IPS-15b (cell line): Measurements from ENCODE around the gene SLC35F3.

Experiments used
- H3K27me3 ChIP-seq: one replicate; pipeline ENCODE4 v1.6.1; 2013; ENCODE audit warnings: low read length; ENCODE audit not compliant: control insufficient read depth, insufficient read depth
- H3K36me3 ChIP-seq: one replicate; pipeline ENCODE4 v1.6.1; 2013; ENCODE audit warnings: low read length; ENCODE audit not compliant: control insufficient read depth, insufficient read depth
- H3K4me1 ChIP-seq: one replicate; pipeline ENCODE4 v1.6.1; 2013; ENCODE audit warnings: mild to moderate bottlenecking, low read length; ENCODE audit not compliant: control insufficient read depth, insufficient read depth
- H3K4me3 ChIP-seq: one replicate; pipeline ENCODE4 v1.5.1; 2013; ENCODE audit warnings: low read depth, low read length
- H3K9ac ChIP-seq: one replicate; pipeline ENCODE4 v1.6.1; 2013; ENCODE audit warnings: low read depth, mild to moderate bottlenecking, low read length
- H3K9me3 ChIP-seq: one replicate; pipeline ENCODE4 v1.6.1; 2013; ENCODE audit warnings: mild to moderate bottlenecking, low read length; ENCODE audit not compliant: control insufficient read depth, insufficient read depth

SLC35F3 gene

GRCh38 chr1:233975486-233975885, 71.0 kb downstream of the SLC35F3 start:
- Histone ChIP-seq H3K4me1 (no peaks in the 10 kb centered on the region), H3K9ac (no peak overlapping the region), H3K36me3 (no peaks in the 10 kb centered on the region), H3K4me3 (no peak overlapping the region), H3K27me3 (no peaks in the 10 kb centered on the region), H3K9me3 (no peaks in the 10 kb centered on the region)

DNA sequence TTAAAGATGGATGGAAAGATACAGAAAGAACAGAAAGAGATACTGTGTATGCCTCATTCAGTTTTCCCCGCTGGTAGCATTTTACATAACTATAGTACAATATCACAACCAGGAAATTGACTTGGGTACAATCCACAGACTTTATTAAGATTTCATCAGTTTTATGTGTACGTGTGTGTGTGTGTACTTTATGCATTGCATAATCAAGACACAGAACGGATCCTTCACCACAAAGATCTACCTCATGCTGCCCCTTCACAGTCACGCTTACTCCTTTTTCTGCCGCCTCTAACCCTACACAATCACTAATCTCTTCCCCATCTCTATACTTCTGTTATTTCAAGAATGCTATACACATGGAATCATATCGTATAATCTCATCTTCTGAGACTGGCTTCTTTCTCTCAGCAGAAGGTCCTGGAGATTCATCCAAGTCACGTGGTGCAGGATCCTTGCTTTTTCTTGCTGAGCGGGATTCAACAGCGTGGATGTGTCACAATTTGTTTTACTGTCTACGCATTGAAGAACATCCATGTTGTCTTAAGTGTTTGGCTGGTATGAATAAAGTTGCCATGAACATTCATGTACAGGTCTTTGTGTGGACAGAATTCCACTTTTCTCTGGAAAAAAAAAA, 76.7 kb downstream of the SLC35F3 start:
- Histone ChIP-seq H3K9ac (no peak overlapping the region), H3K4me1 (no peaks in the 10 kb centered on the region), H3K27me3 (no peaks in the 10 kb centered on the region), H3K4me3 (no peak overlapping the region), H3K36me3 (no peaks in the 10 kb centered on the region), H3K9me3 (no peaks in the 10 kb centered on the region)

DNA sequence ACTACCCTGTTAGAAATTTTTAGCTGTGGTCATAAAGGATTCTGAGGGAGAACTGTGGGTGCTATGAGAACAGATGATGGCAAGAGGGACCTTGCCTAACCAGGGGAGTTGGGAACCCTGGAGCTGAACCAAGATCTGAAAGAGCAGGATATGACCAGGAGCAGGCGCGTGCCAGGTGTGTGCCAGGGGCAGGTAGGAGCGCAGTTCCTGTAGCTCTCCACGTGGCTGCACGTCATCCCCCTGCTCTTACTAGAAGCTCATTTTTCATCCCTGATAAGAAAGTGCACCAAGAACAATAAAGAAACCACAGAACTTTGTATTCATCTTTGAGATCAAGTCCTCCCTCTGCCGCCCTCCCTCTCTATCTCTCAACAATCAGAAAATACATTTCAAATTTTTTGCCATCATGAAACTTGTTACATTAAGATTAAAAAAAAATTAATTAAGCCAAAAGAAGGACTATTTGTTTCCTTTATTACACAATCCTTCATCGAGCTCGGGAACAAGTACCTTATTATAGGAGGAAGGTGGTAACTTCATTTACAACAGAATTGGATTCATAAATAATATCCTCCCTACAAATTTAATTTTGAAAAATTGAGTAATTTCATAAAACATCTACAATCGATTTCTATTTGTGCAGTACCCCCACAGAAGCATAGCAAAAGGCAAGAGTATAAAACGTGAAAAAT, 78.5 kb downstream of the SLC35F3 start:
- Histone ChIP-seq H3K27me3 (no peaks in the 10 kb centered on the region), H3K9me3 (no peaks in the 10 kb centered on the region), H3K4me1 (no peaks in the 10 kb centered on the region)

DNA sequence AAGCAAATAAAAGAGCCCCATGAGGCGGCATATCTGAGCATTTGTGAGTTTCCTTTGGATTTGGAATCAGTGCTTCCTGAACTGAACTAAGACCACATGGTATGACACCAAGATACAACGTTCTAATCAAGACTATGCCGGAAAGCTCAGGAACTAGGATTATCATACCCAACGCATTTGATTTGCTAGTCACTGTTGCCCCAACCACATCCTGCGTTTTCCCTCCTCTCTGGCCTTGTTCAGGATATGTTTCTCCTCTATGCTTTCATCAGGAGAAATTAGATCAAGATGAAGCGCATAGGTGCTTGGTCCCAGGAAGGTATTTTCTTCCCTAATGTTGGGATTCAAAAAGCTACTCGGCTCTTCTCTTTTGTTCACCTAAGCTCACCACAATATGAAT, 79.3 kb downstream of the SLC35F3 start:
- H3K4me1 ChIP-seq, result no peaks in the 10 kb centered on the region
- H3K36me3 ChIP-seq, result no peaks in the 10 kb centered on the region
- no peaks in the 10 kb centered on the region for H3K27me3 ChIP-seq
- H3K9ac ChIP-seq, result no peak overlapping the region
- H3K4me3 ChIP-seq, result no peak overlapping the region
- H3K9me3 ChIP-seq, result no peaks in the 10 kb centered on the region

More for the DNA sequence above, 78.5 kb downstream of the SLC35F3 start:
- Histone ChIP-seq H3K4me3 (no peak overlapping the region), H3K9ac (no peak overlapping the region), H3K36me3 (no peaks in the 10 kb centered on the region)

GRCh38 chr1:233988963-233989696, 84.7 kb downstream of the SLC35F3 start:
- Histone ChIP-seq H3K4me3 (no peak overlapping the region), H3K27me3 (no peaks in the 10 kb centered on the region), H3K4me1 (no peaks in the 10 kb centered on the region), H3K9ac (no peak overlapping the region), H3K9me3 (no peaks in the 10 kb centered on the region), H3K36me3 (no peaks in the 10 kb centered on the region)

GRCh38 chr1:233990486-233990885, 86.0 kb downstream of the SLC35F3 start:
- no peaks in the 10 kb centered on the region for H3K36me3 ChIP-seq
- no peak overlapping the region for H3K4me3 ChIP-seq
- no peaks in the 10 kb centered on the region for H3K9me3 ChIP-seq
- no peaks in the 10 kb centered on the region for H3K4me1 ChIP-seq
- no peak overlapping the region for H3K9ac ChIP-seq
- H3K27me3 ChIP-seq, result no peaks in the 10 kb centered on the region

GRCh38 chr1:233993651-233994050, 89.2 kb downstream of the SLC35F3 start:
- Histone ChIP-seq H3K4me3 (no peak overlapping the region), H3K36me3 (no peaks in the 10 kb centered on the region), H3K4me1 (no peaks in the 10 kb centered on the region), H3K9ac (no peak overlapping the region), H3K27me3 (no peaks in the 10 kb centered on the region), H3K9me3 (no peaks in the 10 kb centered on the region)

- H3K36me3 ChIP-seq, result no peaks in the 10 kb centered on the region
- no peaks in the 10 kb centered on the region for H3K27me3 ChIP-seq
- H3K4me3 ChIP-seq, result no peak overlapping the region
- H3K9ac ChIP-seq, result no peak overlapping the region
- no peaks in the 10 kb centered on the region for H3K4me1 ChIP-seq
- H3K9me3 ChIP-seq, result no peaks in the 10 kb centered on the region
Measured at GRCh38 chr1:233994112-233994511, 89.6 kb downstream of the SLC35F3 start.

- H3K36me3 ChIP-seq, result no peaks in the 10 kb centered on the region
- H3K4me3 ChIP-seq, result no peak overlapping the region
- no peaks in the 10 kb centered on the region for H3K9me3 ChIP-seq
Measured at GRCh38 chr1:233998456-233998855, 94.0 kb downstream of the SLC35F3 start.

DNA sequence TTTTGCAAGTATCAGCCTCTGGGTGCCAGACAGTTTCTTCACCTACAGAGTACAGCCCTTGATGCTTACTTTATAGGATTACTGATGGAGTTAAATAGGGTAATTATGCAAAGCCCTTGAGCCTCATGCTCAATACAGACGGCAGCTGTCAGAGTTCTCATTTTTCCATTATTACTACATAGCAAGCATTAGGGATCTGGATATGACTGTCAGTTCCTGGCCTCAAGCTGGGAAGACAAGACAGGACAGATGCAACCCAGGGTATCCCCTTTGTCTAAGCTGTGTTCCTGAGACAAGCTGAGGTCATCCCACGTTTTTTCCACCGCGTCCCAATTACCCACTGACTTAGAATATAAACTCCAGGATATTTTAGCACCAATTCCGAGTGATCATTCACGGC, 94.4 kb downstream of the SLC35F3 start:
- H3K4me1 ChIP-seq, result no peaks in the 10 kb centered on the region
- H3K27me3 ChIP-seq, result peaks cover 2% of the 10 kb centered on the region
- no peak overlapping the region for H3K9ac ChIP-seq
- H3K9me3 ChIP-seq, result no peaks in the 10 kb centered on the region
- H3K4me3 ChIP-seq, result no peak overlapping the region
- no peaks in the 10 kb centered on the region for H3K36me3 ChIP-seq

More at GRCh38 chr1:233998456-233998855, 94.0 kb downstream of the SLC35F3 start:
- Histone ChIP-seq H3K9ac (no peak overlapping the region), H3K27me3 (no peaks in the 10 kb centered on the region), H3K4me1 (no peaks in the 10 kb centered on the region)

GRCh38 chr1:234000557-234001041, 96.1 kb downstream of the SLC35F3 start:
- H3K9ac ChIP-seq, result no peak overlapping the region
- no peaks in the 10 kb centered on the region for H3K36me3 ChIP-seq
- no peaks in the 10 kb centered on the region for H3K4me1 ChIP-seq
- H3K4me3 ChIP-seq, result no peak overlapping the region
- H3K9me3 ChIP-seq, result no peaks in the 10 kb centered on the region
- peaks cover 2% of the 10 kb centered on the region for H3K27me3 ChIP-seq
